MM.1S (cell line): ENCODE measurements around the gene TEDDM1.

Source experiments
- DNase-seq: peaks from one replicate; pipeline ENCODE4 v3.0.0-alpha.2; 2015
- H2AFZ ChIP-seq: fragments of 300-600 bp; sonication (generic); 2 replicates; pipeline ENCODE4 v1.6.0; 2016; ENCODE audit warnings: antibody characterized with exemption, low read length
- H3F3A ChIP-seq: fragments of 300-600 bp; sonication (generic); 2 replicates; pipeline ENCODE4 v1.6.1; 2016; ENCODE audit warnings: mild to moderate bottlenecking, antibody characterized with exemption, low read length, moderate library complexity, mixed read lengths; ENCODE audit not compliant: insufficient read depth
- H3K27ac ChIP-seq: fragments of 300-600 bp; sonication (generic); 2 replicates; pipeline ENCODE4 v1.5.1; 2016; ENCODE audit warnings: mild to moderate bottlenecking, low read length
- H3K27me3 ChIP-seq: fragments of 300-600 bp; sonication (generic); replicated peaks from 2 replicates; pipeline ENCODE4 v1.6.0; 2016; ENCODE audit warnings: low read length; ENCODE audit not compliant: insufficient read depth
- H3K36me3 ChIP-seq: fragments of 300-600 bp; sonication (generic); replicated peaks from 2 replicates; pipeline ENCODE4 v1.6.1; 2016; ENCODE audit warnings: mild to moderate bottlenecking, low read length, mixed read lengths; ENCODE audit not compliant: insufficient read depth
- H3K4me1 ChIP-seq: fragments of 300-600 bp; sonication (generic); 2 replicates; pipeline ENCODE4 v1.6.1; 2016; ENCODE audit warnings: low read length, mixed read lengths
- H3K4me2 ChIP-seq: fragments of 300-600 bp; sonication (generic); 2 replicates; pipeline ENCODE4 v1.6.0; 2016; ENCODE audit warnings: low read depth, low read length
- H3K4me3 ChIP-seq: fragments of 300-600 bp; sonication (generic); 2 replicates; pipeline ENCODE4 v1.5.1; 2016; ENCODE audit warnings: low read length, mixed read lengths
- H3K79me2 ChIP-seq: fragments of 300-600 bp; sonication (generic); 2 replicates; pipeline ENCODE4 v1.6.1; 2016; ENCODE audit warnings: mixed run types, low read length, mixed read lengths
- H3K9ac ChIP-seq: fragments of 300-600 bp; sonication (generic); 2 replicates; pipeline ENCODE4 v1.6.1; 2016; ENCODE audit warnings: low read length, mixed read lengths
- H3K9me2 ChIP-seq: fragments of 300-600 bp; sonication (generic); replicated peaks from 2 replicates; pipeline ENCODE4 v1.6.1; 2016; ENCODE audit warnings: mild to moderate bottlenecking, low read length, mixed read lengths; ENCODE audit not compliant: insufficient read depth
- H3K9me3 ChIP-seq: fragments of 300-600 bp; sonication (generic); replicated peaks from 2 replicates; pipeline ENCODE4 v1.6.1; 2016; ENCODE audit warnings: mild to moderate bottlenecking, low read length, mixed read lengths; ENCODE audit not compliant: insufficient read depth
- H4K20me1 ChIP-seq: fragments of 300-600 bp; sonication (generic); 2 replicates; pipeline ENCODE4 v1.6.1; 2016; ENCODE audit warnings: mild to moderate bottlenecking, low read length, moderate library complexity, mixed read lengths; ENCODE audit not compliant: insufficient read depth
- EZH2 ChIP-seq: fragments of 300-600 bp; sonication (generic); optimal IDR thresholded peaks from 2 replicates; pipeline ENCODE3; 2017; ENCODE audit warnings: low read depth, mild to moderate bottlenecking, antibody characterized with exemption, low read length, mixed read lengths
- EZH2phosphoT487 ChIP-seq: fragments of 300-600 bp; sonication (generic); IDR thresholded peaks from 2 replicates; pipeline ENCODE4 v1.6.1; 2018; ENCODE audit warnings: antibody characterized with exemption, low read length
- TF ChIP-seq, protein P1 (sequence below): fragments of 300-600 bp; sonication (generic); IDR thresholded peaks from 2 replicates; pipeline ENCODE4 v1.5.1; 2016; ENCODE audit warnings: antibody characterized with exemption, low read length, mixed read lengths

TEDDM1 gene

DNA sequence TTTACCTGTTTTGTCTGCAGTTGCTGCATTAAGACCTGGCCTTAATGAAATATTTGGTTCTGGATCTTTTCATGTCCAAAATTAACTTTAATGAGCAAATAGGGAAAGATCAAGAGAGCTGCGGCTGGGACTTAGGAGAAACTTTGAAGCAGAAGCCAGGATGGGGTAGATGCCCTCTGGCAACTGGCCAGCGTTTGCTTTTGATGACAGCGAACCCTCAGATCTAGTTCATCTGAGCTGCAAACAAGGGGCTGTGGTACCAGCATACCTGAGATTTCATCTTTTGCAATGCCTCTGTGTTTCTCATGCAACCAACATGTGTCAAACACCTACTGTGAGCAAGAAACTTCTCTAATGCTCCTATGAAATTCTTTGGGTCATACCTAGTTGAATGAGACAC is 13.0 kb upstream of the TEDDM1 start:
- no peaks in the 10 kb centered on the region for H4K20me1 ChIP-seq
- no peak for DNase-seq
- no peak overlapping the region for H3K4me2 ChIP-seq
- H3K4me1 ChIP-seq = no peaks in the 10 kb centered on the region
- no peak overlapping the region for H3K9ac ChIP-seq
- no peaks in the 10 kb centered on the region for H3K27me3 ChIP-seq
- H3F3A ChIP-seq = no peaks in the 10 kb centered on the region
- no peak overlapping the region for H3K4me3 ChIP-seq
- TF ChIP-seq EZH2phosphoT487 (no peak), EZH2 (no peak)
- TF ChIP-seq, protein P1, sequence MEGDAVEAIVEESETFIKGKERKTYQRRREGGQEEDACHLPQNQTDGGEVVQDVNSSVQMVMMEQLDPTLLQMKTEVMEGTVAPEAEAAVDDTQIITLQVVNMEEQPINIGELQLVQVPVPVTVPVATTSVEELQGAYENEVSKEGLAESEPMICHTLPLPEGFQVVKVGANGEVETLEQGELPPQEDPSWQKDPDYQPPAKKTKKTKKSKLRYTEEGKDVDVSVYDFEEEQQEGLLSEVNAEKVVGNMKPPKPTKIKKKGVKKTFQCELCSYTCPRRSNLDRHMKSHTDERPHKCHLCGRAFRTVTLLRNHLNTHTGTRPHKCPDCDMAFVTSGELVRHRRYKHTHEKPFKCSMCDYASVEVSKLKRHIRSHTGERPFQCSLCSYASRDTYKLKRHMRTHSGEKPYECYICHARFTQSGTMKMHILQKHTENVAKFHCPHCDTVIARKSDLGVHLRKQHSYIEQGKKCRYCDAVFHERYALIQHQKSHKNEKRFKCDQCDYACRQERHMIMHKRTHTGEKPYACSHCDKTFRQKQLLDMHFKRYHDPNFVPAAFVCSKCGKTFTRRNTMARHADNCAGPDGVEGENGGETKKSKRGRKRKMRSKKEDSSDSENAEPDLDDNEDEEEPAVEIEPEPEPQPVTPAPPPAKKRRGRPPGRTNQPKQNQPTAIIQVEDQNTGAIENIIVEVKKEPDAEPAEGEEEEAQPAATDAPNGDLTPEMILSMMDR = no peak
- no peak overlapping the region for H2AFZ ChIP-seq
- no peaks in the 10 kb centered on the region for H3K9me2 ChIP-seq
- no peaks in the 10 kb centered on the region for H3K9me3 ChIP-seq
- H3K36me3 ChIP-seq = no peaks in the 10 kb centered on the region
- H3K79me2 ChIP-seq = no peaks in the 10 kb centered on the region
- H3K27ac ChIP-seq = no peak overlapping the region

DNA sequence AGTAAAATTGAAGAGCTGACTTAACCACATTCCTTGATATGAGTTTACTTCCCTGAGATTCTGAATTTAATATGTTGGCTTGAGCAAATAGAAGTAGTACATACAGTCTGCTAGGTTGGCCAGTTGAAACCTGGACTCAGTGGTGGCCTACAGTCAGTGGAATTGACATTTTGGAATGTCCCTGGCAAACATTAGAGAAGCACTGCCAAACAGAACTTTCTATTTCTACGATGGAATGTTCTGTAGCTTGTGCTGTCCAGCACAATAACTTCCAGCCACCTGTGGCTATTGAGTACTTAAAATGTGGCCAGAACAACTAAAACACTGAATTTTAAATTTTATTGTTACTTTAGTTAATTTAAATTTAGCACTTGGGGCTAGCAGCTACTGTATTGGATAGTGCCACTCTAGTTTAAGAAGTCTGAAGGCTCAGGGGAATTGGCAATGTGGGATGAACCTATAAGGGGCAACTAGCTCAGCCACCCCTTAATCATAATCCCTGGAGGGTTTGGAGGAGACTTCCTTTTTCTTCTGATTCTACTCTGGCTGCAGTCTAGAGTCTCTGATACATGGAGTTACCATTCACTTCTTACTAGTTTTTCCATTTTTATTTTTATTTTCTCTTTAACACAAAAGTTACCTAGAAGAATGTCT is 10.3 kb upstream of the TEDDM1 start:
- Histone ChIP-seq H3K36me3 (no peaks in the 10 kb centered on the region), H3K4me3 (no peak overlapping the region), H3F3A (no peaks in the 10 kb centered on the region), H3K9ac (no peak overlapping the region), H3K27ac (no peak overlapping the region), H3K27me3 (no peaks in the 10 kb centered on the region), H3K9me3 (no peaks in the 10 kb centered on the region), H3K9me2 (no peaks in the 10 kb centered on the region), H4K20me1 (no peaks in the 10 kb centered on the region), H3K4me2 (no peak overlapping the region), H3K4me1 (no peaks in the 10 kb centered on the region), H2AFZ (no peak overlapping the region), H3K79me2 (no peaks in the 10 kb centered on the region)
- TF ChIP-seq EZH2 (no peak), EZH2phosphoT487 (no peak)
- TF ChIP-seq, protein P1 = no peak
- no peak for DNase-seq

DNA sequence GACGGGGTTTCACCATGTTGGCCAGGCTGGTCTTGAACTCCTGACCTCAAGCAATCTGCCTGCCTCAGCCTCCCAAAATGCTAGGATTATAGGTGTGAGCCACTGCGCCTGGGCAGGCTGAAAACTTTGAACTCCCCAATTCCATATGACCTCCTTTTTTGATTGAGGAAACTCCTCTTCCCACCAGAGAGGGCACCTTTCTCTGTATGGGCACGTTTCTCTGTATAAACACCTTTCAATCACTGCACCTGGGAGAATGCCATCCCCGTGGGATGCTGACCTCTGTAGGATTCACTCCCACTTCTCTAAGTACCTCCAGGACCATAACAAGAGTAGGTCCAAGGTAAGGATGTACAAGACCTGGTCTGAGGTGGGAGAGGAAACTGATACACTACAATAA is 9.7 kb upstream of the TEDDM1 start:
- Histone ChIP-seq H3K9me2 (no peaks in the 10 kb centered on the region), H3K27ac (no peak overlapping the region), H3K4me3 (no peak overlapping the region), H4K20me1 (no peaks in the 10 kb centered on the region), H3K79me2 (no peaks in the 10 kb centered on the region), H3K9me3 (no peaks in the 10 kb centered on the region), H2AFZ (no peak overlapping the region), H3K4me1 (no peaks in the 10 kb centered on the region), H3K36me3 (no peaks in the 10 kb centered on the region), H3K4me2 (no peak overlapping the region), H3K9ac (no peak overlapping the region), H3F3A (no peaks in the 10 kb centered on the region), H3K27me3 (no peaks in the 10 kb centered on the region)
- TF ChIP-seq, protein P1 = no peak
- TF ChIP-seq EZH2 (no peak), EZH2phosphoT487 (no peak)
- no peak for DNase-seq
